ENCODE results near the gene SLC46A2. TPM values are rescaled to one million over a fixed set of nuclear protein-coding genes. Genes with fewer than 3 reads are reported as not detected.

The SLC46A2 gene
- total and polyA plus RNA-seq, 2 of the 8 experiments (the other 6 are each of a cell fraction or from before 2014, with no cell fraction given) = 0.03 TPM; not detected in 1

- no peak overlapping the region for H3K18ac ChIP-seq (ENCODE audit: extremely low read depth, low read length)
- H2AFZ ChIP-seq (ENCODE audit: low read length) = no peak overlapping the region
- no peak overlapping the region for H2BK120ac ChIP-seq (replicated peaks; ENCODE audit: low read depth, low read length)
- 46% methylated on average over 2 of the region's 3 CpGs; no CpG with 5 or more reads in 1 of the 2 experiments for WGBS, 2 experiments (ENCODE audit: extremely low coverage in 1 of 2, insufficient coverage in 1 of 2, insufficient read length in 1 of 2, insufficient replicate concordance in 2 of 2, low coverage in 1 of 2, low lambda C conversion rate in 2 of 2, missing lambda C conversion rate in 1 of 2)
- H3K36me3 ChIP-seq (ENCODE audit: control insufficient read depth in 2 of 4, insufficient read depth in 4 of 4, low read length in 3 of 4) = peaks cover 0 to 2% (median 0%) of the 10 kb centered on the region in 4 experiments; a peak in 1 of 8 replicates
- POLR2A ChIA-PET (ENCODE audit: partially characterized antibody) = interaction anchor here (1.6 kb wide), 1 partner anchor 117 kb away, joined by 3 read pairs; the partner anchor contains the start of gene SNX30
- no peak overlapping the region for H3K4me3 ChIP-seq (ENCODE audit: extremely low read depth in 1 of 4, insufficient read depth in 2 of 4, low read depth in 3 of 4, low read length in 4 of 4)
- H3K9ac ChIP-seq (replicated peaks in 1 of 4; ENCODE audit: extremely low read depth in 1 of 4, low read depth in 3 of 4, low read length in 3 of 4) = no peak overlapping the region
- no peak for DNase-seq (ENCODE audit: low read depth in 1 of 2, low spot score in 2 of 2)
- H4K8ac ChIP-seq (ENCODE audit: extremely low read depth, insufficient read depth, low read length) = no peak overlapping the region
- CTCF ChIA-PET (ENCODE audit: partially characterized antibody) = interaction anchor here (0.8 to 1.6 kb wide), 3 partner anchors 14 to 23 kb away, joined by 3 to 11 read pairs (median 4); no protein-coding TSS in a partner anchor
- peak overlapping the region in 1 of 2 experiments; percentile 4; a peak in 1 of 4 replicates for H3K4me2 ChIP-seq (ENCODE audit: insufficient read depth in 1 of 2, low read depth in 2 of 2, low read length in 2 of 2)
- no peak overlapping the region for H3K56ac ChIP-seq (replicated peaks; ENCODE audit: insufficient read length, low read depth, low read length)
- TF ChIP-seq BRCA1 (IDR thresholded peaks at IDR 0.05; ENCODE audit: low read depth, low read length) = no peak
- TF ChIP-seq POU5F1 (IDR thresholded peaks at IDR 0.05; ENCODE audit: low read depth, low read length) = no peak
- no peak for TF ChIP-seq EZH2 (IDR thresholded peaks at IDR 0.05; ENCODE audit: low read depth, low read length, severe bottlenecking)
- no peak for TF ChIP-seq RAD21 (IDR thresholded peaks at IDR 0.05 in 1 of 2, conservative IDR thresholded peaks at IDR 0.05 in 1 of 2; ENCODE audit: low read depth in 2 of 2, low read length in 2 of 2)
- no peak for TF ChIP-seq ASH2L (IDR thresholded peaks at IDR 0.05; ENCODE audit: low read length)
- no peaks in the 10 kb centered on the region for H3K79me2 ChIP-seq (ENCODE audit: control insufficient read depth in 1 of 2, insufficient read depth in 2 of 2, low read length in 2 of 2)
- no peaks in the 10 kb centered on the region for H4K20me1 ChIP-seq (replicated peaks in 1 of 2; ENCODE audit: control insufficient read depth in 1 of 2, insufficient read depth in 2 of 2, low read length in 2 of 2)
- no peak overlapping the region for H3K23ac ChIP-seq (ENCODE audit: insufficient read length)
- H3K27ac ChIP-seq (ENCODE audit: low read depth, low read length) = no peak overlapping the region
- no peak overlapping the region for H2BK20ac ChIP-seq (ENCODE audit: low read length)
- peaks cover 8% of the 10 kb centered on the region; the same call in 1 of the 2 replicates for H3K23me2 ChIP-seq (ENCODE audit: low read depth, low read length)
- no peak overlapping the region for H4K5ac ChIP-seq (ENCODE audit: insufficient read length, low read depth, low read length)
- no peaks in the 10 kb centered on the region for H3K9me3 ChIP-seq (ENCODE audit: insufficient read depth in 2 of 2, low read depth in 1 of 2, low read length in 1 of 2)
- no peak overlapping the region for H4K91ac ChIP-seq (replicated peaks; ENCODE audit: insufficient read length, low read length)
- H2BK12ac ChIP-seq (ENCODE audit: low read depth, low read length) = peak overlapping the region; percentile 68; the same call in 1 of the 2 replicates
- H2AK5ac ChIP-seq (ENCODE audit: low read depth, low read length) = no peak overlapping the region
- H2BK5ac ChIP-seq (ENCODE audit: low read depth, low read length) = no peak overlapping the region
- H3K4me1 ChIP-seq (replicated peaks in 1 of 4; ENCODE audit: control insufficient read depth in 3 of 4, insufficient read depth in 4 of 4, low read length in 3 of 4) = peaks cover 0 to 6% (median 1%) of the 10 kb centered on the region in 4 experiments; a peak in 2 of 7 replicates
- no peak overlapping the region for H3K4ac ChIP-seq (replicated peaks; ENCODE audit: insufficient read length, low read depth, low read length)
- H3K79me1 ChIP-seq (ENCODE audit: low read depth, low read length) = no peaks in the 10 kb centered on the region
- H3K27me3 ChIP-seq (replicated peaks in 1 of 4; ENCODE audit: control insufficient read depth in 3 of 4, extremely low read depth in 1 of 4, insufficient read depth in 3 of 4, low read length in 3 of 4) = no peaks in the 10 kb centered on the region
- no peak for FAIRE-seq
- no peak overlapping the region for H3K14ac ChIP-seq (ENCODE audit: insufficient read length)
- H2BK15ac ChIP-seq (ENCODE audit: low read length) = no peak overlapping the region
These were observed 23.2 kb downstream of the SLC46A2 start for GRCh38 chr9:112867275-112867991.
